C4-2B (cell line): ENCODE data around the gene UBL4B.

Source experiments
- CTCF ChIP-seq: fragments of 450-650 bp; conservative IDR thresholded peaks from 2 replicates; pipeline ENCODE4 v1.5.1; 2017; ENCODE audit warnings: mild to moderate bottlenecking
- ZFX ChIP-seq: fragments of 450-650 bp; IDR thresholded peaks from 2 replicates; pipeline ENCODE4 v1.6.1; 2017

GRCh38 chr1:110067893-110068645, 44.2 kb upstream of the UBL4B start:
- no peak for TF ChIP-seq CTCF
- no peak for TF ChIP-seq ZFX
